Measurements from ENCODE around the gene GABRD. TPM values are rescaled to one million over a fixed set of nuclear protein-coding genes. Genes with fewer than 3 reads are reported as not detected.

Gene GABRD
- total and polyA plus RNA-seq, 2 of the 13 experiments (the other 11 are each of a cell fraction or from before 2014, with no cell fraction given): not detected

- TF ChIP-seq TERF1 (CRISPR knock-in tag; IDR thresholded peaks at IDR 0.05) (no peak), TEF (CRISPR knock-in tag; IDR thresholded peaks at IDR 0.05) (no peak), EED (CRISPR knock-in tag; IDR thresholded peaks at IDR 0.05) (no peak), SNAPC2 (CRISPR knock-in tag; IDR thresholded peaks at IDR 0.05) (0 out of 2 replicates have a peak, but pooled peaks have one; percentile 63), HNF1B (CRISPR knock-in tag; IDR thresholded peaks at IDR 0.05) (no peak; the same call in 1 of the 2 replicates), ZBTB49 (CRISPR knock-in tag; IDR thresholded peaks at IDR 0.05; ENCODE audit: borderline replicate concordance) (no peak), TFE3 (CRISPR knock-in tag; IDR thresholded peaks at IDR 0.05) (0 out of 2 replicates have a peak, but pooled peaks have one; percentile 52), REL (CRISPR knock-in tag; conservative IDR thresholded peaks at IDR 0.05) (no peak), DMTF1 (CRISPR knock-in tag; IDR thresholded peaks at IDR 0.05) (no peak), ZNF878 (CRISPR knock-in tag; IDR thresholded peaks at IDR 0.05) (no peak), SP2 (CRISPR knock-in tag; IDR thresholded peaks at IDR 0.05) (no peak), ZNF781 (CRISPR knock-in tag; IDR thresholded peaks at IDR 0.05; ENCODE audit: borderline replicate concordance, not compliant biosample characterization) (peak; percentile 96), EZH2 (conservative IDR thresholded peaks at IDR 0.05; ENCODE audit: low read depth, low read length) (no peak), ZNF430 (CRISPR knock-in tag; IDR thresholded peaks at IDR 0.05) (peak; percentile 94)
Measured at GRCh38 chr1:2049225-2049717, 30.1 kb downstream of the GABRD start (continued).

Data from HepG2 (cell line).